Activated naive CD4-positive, alpha-beta T cell treated with anti-CD3 and anti-CD28 coated beads for 36 hours (primary cell): Measurements from ENCODE around the gene PHOSPHO2. TPM values are rescaled to one million over a fixed set of nuclear protein-coding genes. Genes with fewer than 3 reads are reported as not detected.

Experiments used
- CTCF ChIA-PET: fragments of 350-600 bp; sonication (Branson Sonifier 250); formaldehyde crosslinking; loops from one replicate; lab custom pipeline; 2021; ENCODE audit warnings: antibody characterized with exemption; lab: Charles Lee
- DNase-seq: peaks from one replicate; pipeline ENCODE4 v3.0.0-alpha.2; 2020
- H3K27ac Mint-ChIP-seq: one replicate; pipeline ENCODE4 v1.8.0; 2021; ENCODE audit warnings: mild to moderate bottlenecking, mixed read lengths
- H3K27me3 Mint-ChIP-seq: one replicate; pipeline ENCODE4 v1.8.0; 2021; ENCODE audit warnings: low read depth, mixed read lengths
- H3K36me3 Mint-ChIP-seq: one replicate; pipeline ENCODE4 v1.8.0; 2021; ENCODE audit warnings: low read depth, mixed read lengths
- H3K4me1 Mint-ChIP-seq: one replicate; pipeline ENCODE4 v1.8.0; 2021; ENCODE audit warnings: low read depth, mixed read lengths
- H3K4me3 Mint-ChIP-seq: one replicate; pipeline ENCODE4 v1.8.0; 2021; ENCODE audit warnings: mild to moderate bottlenecking, moderate library complexity, mixed read lengths
- H3K9me3 Mint-ChIP-seq: one replicate; pipeline ENCODE4 v1.8.0; 2021; ENCODE audit warnings: mixed read lengths
- intact Hi-C: fragments of 100-400 bp; cut with micrococcal nuclease; formaldehyde crosslinking; loops from one replicate; pipeline ENCODE4 v1.15.1; 2023
- total RNA-seq, 2 experiments: library from RNA; stranded (reverse); gene quantifications; one replicate each; pipeline ENCODE4 v1.2.3, GENCODE V29; 2021

The PHOSPHO2 gene
- total RNA-seq, 2 experiments from 2014 or later: 1.2 TPM

DNA sequence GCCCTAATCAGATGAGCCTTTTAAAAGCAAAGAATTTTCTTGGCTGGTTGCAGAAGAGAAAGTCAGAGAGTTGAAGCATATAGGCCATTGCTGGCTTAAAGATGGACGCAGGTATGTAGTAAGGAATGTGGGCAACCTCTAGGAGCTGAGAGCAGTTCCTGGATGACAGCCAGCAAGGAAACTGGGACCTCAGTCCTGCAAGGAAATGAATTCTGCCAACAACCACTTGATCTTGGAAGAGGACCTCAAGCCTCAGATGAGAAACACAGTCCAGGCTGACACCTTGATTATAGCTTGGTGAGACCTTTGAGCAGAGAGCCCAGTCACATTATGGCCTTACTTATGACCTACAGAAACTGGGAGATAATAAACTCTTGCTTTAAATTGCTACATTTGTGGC is 15.7 kb downstream of the PHOSPHO2 start:
- H3K36me3 Mint-ChIP-seq: no peaks in the 10 kb centered on the region
- H3K27ac Mint-ChIP-seq: no peak overlapping the region
- CTCF ChIA-PET: interaction anchor here (1.3 kb wide), 1 partner anchor 11 kb away, joined by 3 read pairs; no protein-coding TSS in a partner anchor
- intact Hi-C loops: no loop called here
- H3K4me1 Mint-ChIP-seq: no peaks in the 10 kb centered on the region
- no peak overlapping the region for H3K4me3 Mint-ChIP-seq
- no peaks in the 10 kb centered on the region for H3K9me3 Mint-ChIP-seq
- no peaks in the 10 kb centered on the region for H3K27me3 Mint-ChIP-seq
- DNase-seq: no peak

GRCh38 chr2:169711751-169712509 is 17.7 kb downstream of the PHOSPHO2 start:
- intact Hi-C loops: no loop called here
- Mint-ChIP-seq H3K27ac (no peak overlapping the region), H3K27me3 (no peaks in the 10 kb centered on the region), H3K4me1 (no peaks in the 10 kb centered on the region), H3K36me3 (no peaks in the 10 kb centered on the region), H3K9me3 (no peaks in the 10 kb centered on the region), H3K4me3 (no peak overlapping the region)
- CTCF ChIA-PET: no interaction called here
- DNase-seq: no peak

DNA sequence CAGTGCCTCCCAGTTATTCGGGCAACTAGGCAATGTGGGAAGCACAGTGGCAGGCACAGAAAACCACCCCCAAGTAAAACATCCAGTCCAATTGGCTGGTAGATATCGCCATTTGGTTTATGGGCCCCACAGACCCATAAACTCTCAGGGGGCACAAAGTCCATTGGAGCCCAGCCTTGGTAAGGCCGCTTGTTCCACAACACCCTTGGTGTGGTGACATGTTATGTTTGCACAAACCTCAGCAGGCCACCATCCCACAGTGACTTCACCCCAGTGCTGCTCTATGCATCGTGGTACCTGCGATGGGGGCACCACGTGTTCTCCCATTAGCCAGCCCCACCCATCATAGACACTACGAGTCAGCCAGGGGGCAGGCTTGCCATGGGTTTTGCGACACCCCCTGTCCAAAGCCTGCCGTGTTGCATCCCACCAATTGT is 18.5 kb downstream of the PHOSPHO2 start:
- Mint-ChIP-seq H3K36me3 (no peaks in the 10 kb centered on the region), H3K4me1 (no peaks in the 10 kb centered on the region), H3K27me3 (no peaks in the 10 kb centered on the region), H3K9me3 (no peaks in the 10 kb centered on the region), H3K27ac (no peak overlapping the region), H3K4me3 (no peak overlapping the region)
- no peak for DNase-seq
- CTCF ChIA-PET: no interaction called here
- intact Hi-C loops: no loop called here

DNA sequence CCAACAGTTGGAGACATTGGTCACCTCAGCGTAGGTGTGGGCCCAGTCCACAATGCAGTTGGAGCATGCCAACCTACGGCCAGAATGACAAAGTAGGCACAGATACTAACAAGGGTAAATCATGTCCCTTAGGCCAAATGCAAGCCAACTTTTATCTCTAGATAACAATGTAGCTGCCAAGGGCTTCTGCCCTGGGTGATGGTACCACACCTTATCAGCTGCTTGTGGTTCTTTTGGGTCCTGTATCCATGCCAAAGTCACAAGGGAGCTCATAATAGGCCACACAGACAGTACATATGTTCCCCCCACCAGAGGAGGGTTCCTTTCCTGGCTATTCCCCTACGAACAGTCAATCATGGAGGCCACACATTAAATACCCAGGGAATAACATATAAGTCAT is 19.1 kb downstream of the PHOSPHO2 start:
- Mint-ChIP-seq H3K9me3 (no peaks in the 10 kb centered on the region), H3K4me1 (no peaks in the 10 kb centered on the region), H3K27me3 (no peaks in the 10 kb centered on the region), H3K4me3 (no peak overlapping the region), H3K27ac (no peak overlapping the region), H3K36me3 (no peaks in the 10 kb centered on the region)
- DNase-seq: no peak
- CTCF ChIA-PET: no interaction called here
- intact Hi-C loops: no loop called here

- Mint-ChIP-seq H3K36me3 (no peaks in the 10 kb centered on the region), H3K27ac (no peak overlapping the region), H3K9me3 (no peaks in the 10 kb centered on the region), H3K4me3 (no peak overlapping the region), H3K4me1 (no peaks in the 10 kb centered on the region), H3K27me3 (no peaks in the 10 kb centered on the region)
- no peak for DNase-seq
- CTCF ChIA-PET: no interaction called here
- intact Hi-C loops: no loop called here
These were observed 20.4 kb downstream of the PHOSPHO2 start for GRCh38 chr2:169714699-169715098.

GRCh38 chr2:169715379-169716237 is 21.3 kb downstream of the PHOSPHO2 start:
- H3K27me3 Mint-ChIP-seq: no peaks in the 10 kb centered on the region
- no peak overlapping the region for H3K27ac Mint-ChIP-seq
- no peaks in the 10 kb centered on the region for H3K4me1 Mint-ChIP-seq
- DNase-seq: no peak
- H3K9me3 Mint-ChIP-seq: no peaks in the 10 kb centered on the region
- no peaks in the 10 kb centered on the region for H3K36me3 Mint-ChIP-seq
- H3K4me3 Mint-ChIP-seq: no peak overlapping the region
- intact Hi-C loops: no loop called here
- CTCF ChIA-PET: no interaction called here

DNA sequence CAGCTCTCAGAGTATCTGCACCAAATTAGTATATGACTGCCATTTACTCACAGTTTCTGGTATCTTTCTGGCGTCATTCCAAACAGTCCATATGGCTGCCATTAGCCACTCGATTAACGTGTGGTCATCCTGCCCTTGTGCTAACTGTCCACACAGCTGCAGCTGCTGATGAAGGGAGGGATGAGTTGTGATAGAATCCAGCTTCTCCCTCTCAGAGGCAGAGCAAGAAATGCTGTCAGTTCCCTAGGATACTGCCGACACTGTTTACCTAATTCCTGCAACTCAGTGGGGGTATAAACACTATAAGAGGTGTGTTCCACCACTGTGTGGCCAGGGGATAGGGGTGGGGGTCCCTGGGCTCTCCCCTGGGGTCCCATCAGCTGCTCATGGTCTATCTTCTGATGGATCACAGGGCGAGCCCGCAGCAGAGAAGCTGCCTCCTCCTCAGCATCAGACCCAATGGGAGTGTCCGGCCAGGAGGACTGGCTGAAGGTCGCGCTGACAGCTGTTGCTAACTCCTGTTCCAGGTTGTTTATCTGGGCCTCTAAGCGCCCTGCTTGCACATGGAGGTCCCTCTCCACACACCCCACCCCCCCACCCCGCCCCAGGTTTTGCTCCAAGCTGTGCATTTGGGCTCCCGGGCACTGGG is 22.1 kb downstream of the PHOSPHO2 start:
- H3K36me3 Mint-ChIP-seq: no peaks in the 10 kb centered on the region
- H3K27me3 Mint-ChIP-seq: no peaks in the 10 kb centered on the region
- H3K4me1 Mint-ChIP-seq: no peaks in the 10 kb centered on the region
- DNase-seq: no peak
- CTCF ChIA-PET: no interaction called here
- H3K9me3 Mint-ChIP-seq: no peaks in the 10 kb centered on the region
- no peak overlapping the region for H3K27ac Mint-ChIP-seq
- no peak overlapping the region for H3K4me3 Mint-ChIP-seq
- intact Hi-C loops: no loop called here

- Mint-ChIP-seq H3K4me3 (no peak overlapping the region), H3K9me3 (no peaks in the 10 kb centered on the region), H3K27ac (no peak overlapping the region), H3K4me1 (no peaks in the 10 kb centered on the region), H3K27me3 (no peaks in the 10 kb centered on the region), H3K36me3 (no peaks in the 10 kb centered on the region)
- intact Hi-C loops: no loop called here
- CTCF ChIA-PET: no interaction called here
- no peak for DNase-seq
These were observed 22.8 kb downstream of the PHOSPHO2 start for GRCh38 chr2:169716938-169717690.

GRCh38 chr2:169717691-169718063 is 23.4 kb downstream of the PHOSPHO2 start:
- CTCF ChIA-PET: no interaction called here
- Mint-ChIP-seq H3K27me3 (no peaks in the 10 kb centered on the region), H3K9me3 (no peaks in the 10 kb centered on the region), H3K27ac (no peak overlapping the region), H3K4me3 (no peak overlapping the region), H3K36me3 (no peaks in the 10 kb centered on the region), H3K4me1 (no peaks in the 10 kb centered on the region)
- DNase-seq: no peak
- intact Hi-C loops: no loop called here

DNA sequence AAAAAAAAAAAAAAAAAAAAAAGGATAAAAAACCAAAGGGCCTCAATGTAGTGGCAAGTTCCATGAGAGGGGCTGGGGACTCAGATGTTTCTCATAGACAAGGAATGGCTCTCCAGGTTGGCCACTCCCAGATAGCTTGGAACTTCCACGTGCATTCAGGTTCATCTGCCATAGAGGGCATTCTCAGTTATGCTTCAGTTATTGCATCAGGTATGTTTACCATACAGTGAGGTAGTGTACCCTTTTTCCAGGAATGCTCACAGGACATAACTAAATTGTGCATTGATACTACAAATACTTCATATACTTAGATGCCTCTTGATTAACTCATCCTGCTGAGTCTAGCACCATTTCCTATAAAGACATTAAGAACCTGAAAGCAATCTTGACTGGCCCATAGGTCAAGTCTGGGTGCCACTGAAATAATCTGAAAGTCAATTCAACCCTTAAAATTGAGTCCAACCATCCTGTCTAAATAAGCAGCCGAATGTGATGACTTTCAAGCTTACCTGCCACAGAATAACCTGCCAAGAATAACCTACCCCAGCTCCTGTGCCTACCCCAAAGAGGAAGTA is 24.7 kb downstream of the PHOSPHO2 start:
- H3K4me1 Mint-ChIP-seq: no peaks in the 10 kb centered on the region
- no peak overlapping the region for H3K27ac Mint-ChIP-seq
- no peak for DNase-seq
- intact Hi-C loops: no loop called here
- no peaks in the 10 kb centered on the region for H3K36me3 Mint-ChIP-seq
- H3K9me3 Mint-ChIP-seq: no peaks in the 10 kb centered on the region
- CTCF ChIA-PET: no interaction called here
- H3K4me3 Mint-ChIP-seq: no peak overlapping the region
- no peaks in the 10 kb centered on the region for H3K27me3 Mint-ChIP-seq

DNA sequence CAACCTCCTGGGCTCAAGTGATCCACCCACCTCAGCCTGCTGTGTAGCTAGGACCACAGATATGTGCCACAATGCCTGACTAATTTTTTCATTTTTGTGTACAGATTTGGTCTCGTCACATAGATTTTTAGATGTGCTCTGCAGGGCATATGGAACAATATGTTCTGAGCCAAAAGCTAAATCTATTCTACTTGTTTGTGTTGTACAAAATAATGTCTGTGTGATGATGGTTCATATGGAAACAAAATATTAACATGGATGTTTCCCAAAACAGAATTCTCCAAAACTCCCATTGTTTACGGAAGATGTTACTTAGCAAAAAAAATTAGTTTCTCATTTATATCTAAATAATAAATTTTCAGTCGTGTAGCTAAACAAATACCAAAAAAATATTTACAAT is 26.7 kb downstream of the PHOSPHO2 start:
- no peaks in the 10 kb centered on the region for H3K4me1 Mint-ChIP-seq
- no peak overlapping the region for H3K27ac Mint-ChIP-seq
- H3K4me3 Mint-ChIP-seq: no peak overlapping the region
- CTCF ChIA-PET: no interaction called here
- intact Hi-C loops: no loop called here
- no peaks in the 10 kb centered on the region for H3K9me3 Mint-ChIP-seq
- no peaks in the 10 kb centered on the region for H3K27me3 Mint-ChIP-seq
- H3K36me3 Mint-ChIP-seq: no peaks in the 10 kb centered on the region
- DNase-seq: no peak

GRCh38 chr2:169727065-169727464 is 32.8 kb downstream of the PHOSPHO2 start:
- DNase-seq: no peak
- no peak overlapping the region for H3K27ac Mint-ChIP-seq
- CTCF ChIA-PET: no interaction called here
- intact Hi-C loops: no loop called here
- H3K27me3 Mint-ChIP-seq: peaks cover 1% of the 10 kb centered on the region
- H3K4me3 Mint-ChIP-seq: no peak overlapping the region
- H3K9me3 Mint-ChIP-seq: no peaks in the 10 kb centered on the region
- no peaks in the 10 kb centered on the region for H3K36me3 Mint-ChIP-seq
- H3K4me1 Mint-ChIP-seq: no peaks in the 10 kb centered on the region
